GM23338 (cell line): ENCODE data around the gene RXFP4. TPM values are rescaled to one million over a fixed set of nuclear protein-coding genes. Genes with fewer than 3 reads are reported as not detected.

Experiments used
- ATAC-seq: fragments of 200-7000 bp; cut with Tn5 transposase; 3 replicates; pipeline ENCODE4 v1.9.1; 2020
- DNase-seq: peaks from one replicate; pipeline ENCODE4 v3.0.0-alpha.2; 2015; ENCODE audit warnings: low spot score
- H2AFZ ChIP-seq: fragments of 200-600 bp; sonication (generic); 2 replicates; pipeline ENCODE4 v1.8.0; 2016; ENCODE audit warnings: antibody characterized with exemption, mild to moderate bottlenecking, moderate library complexity
- H3F3A ChIP-seq: fragments of 200-600 bp; sonication (generic); replicated peaks from 2 replicates; pipeline ENCODE4 v1.8.0; 2017; ENCODE audit warnings: antibody characterized with exemption, mixed run types, low read depth
- H3K27ac ChIP-seq: fragments of 200-600 bp; sonication (generic); 2 replicates; pipeline ENCODE4 v1.6.1; 2016; ENCODE audit warnings: low read depth
- H3K27me3 ChIP-seq: fragments of 200-600 bp; sonication (generic); 2 replicates; pipeline ENCODE4 v1.8.0; 2016; ENCODE audit warnings: mild to moderate bottlenecking, mixed run types, moderate library complexity; ENCODE audit not compliant: insufficient read depth
- H3K36me3 ChIP-seq: fragments of 200-600 bp; sonication (generic); 2 replicates; pipeline ENCODE4 v1.8.0; 2016; ENCODE audit warnings: mild to moderate bottlenecking; ENCODE audit not compliant: insufficient read depth
- H3K4me1 ChIP-seq: fragments of 200-600 bp; sonication (generic); 2 replicates; pipeline ENCODE4 v1.8.0; 2016; ENCODE audit warnings: mild to moderate bottlenecking, moderate library complexity; ENCODE audit not compliant: insufficient read depth
- H3K4me2 ChIP-seq: fragments of 200-600 bp; sonication (generic); 2 replicates; pipeline ENCODE4 v1.7.1; 2017; ENCODE audit warnings: mixed run types
- H3K4me3 ChIP-seq: fragments of 200-600 bp; sonication (generic); 2 replicates; pipeline ENCODE4 v1.6.1; 2016; ENCODE audit warnings: mixed run types
- H3K79me2 ChIP-seq: fragments of 200-600 bp; sonication (generic); replicated peaks from 2 replicates; pipeline ENCODE4 v1.8.0; 2017; ENCODE audit warnings: mild to moderate bottlenecking; ENCODE audit not compliant: insufficient read depth
- H3K9me2 ChIP-seq: fragments of 200-600 bp; sonication (generic); 2 replicates; pipeline ENCODE4 v1.8.0; 2017; ENCODE audit not compliant: insufficient read depth
- H4K20me1 ChIP-seq: fragments of 200-600 bp; sonication (generic); replicated peaks from 2 replicates; pipeline ENCODE4 v1.8.0; 2017; ENCODE audit warnings: mild to moderate bottlenecking; ENCODE audit not compliant: insufficient read depth
- H3K27ac Mint-ChIP-seq: 2 replicates; pipeline ENCODE4 v1.8.0; 2020; ENCODE audit warnings: inconsistent platforms, mild to moderate bottlenecking, moderate library complexity, mixed read lengths
- H3K27me3 Mint-ChIP-seq: 3 replicates; pipeline ENCODE4 v1.8.0; 2022; ENCODE audit warnings: low read depth, mild to moderate bottlenecking, moderate library complexity, mixed read lengths, inconsistent platforms; ENCODE audit not compliant: insufficient read depth, poor library complexity
- H3K36me3 Mint-ChIP-seq: 3 replicates; pipeline ENCODE4 v1.8.0; 2021; ENCODE audit warnings: low read depth, mild to moderate bottlenecking, inconsistent platforms, moderate library complexity, mixed read lengths
- H3K4me1 Mint-ChIP-seq: 3 replicates; pipeline ENCODE4 v1.8.0; 2020; ENCODE audit warnings: mild to moderate bottlenecking, inconsistent platforms, mixed read lengths
- H3K4me3 Mint-ChIP-seq: 3 replicates; pipeline ENCODE4 v1.8.0; 2021; ENCODE audit warnings: moderate library complexity, mild to moderate bottlenecking, inconsistent platforms, mixed read lengths
- H3K9me3 Mint-ChIP-seq: 3 replicates; pipeline ENCODE4 v1.8.0; 2020; ENCODE audit warnings: moderate library complexity, mild to moderate bottlenecking, inconsistent platforms, mixed read lengths
- CTCF ChIP-seq, 2 experiments: fragments of 200-600 bp in 1 of 2; sonication (generic) in 1 of 2; conservative IDR thresholded peaks; 2 replicates each; pipeline versions ENCODE4 v1.5.1 to v1.6.1; 2016 to 2017; ENCODE audit warnings: antibody characterized with exemption in 2 of 2, low read depth in 2 of 2, mild to moderate bottlenecking in 2 of 2, moderate library complexity in 1 of 2
- ETS1 ChIP-seq: IDR thresholded peaks from 2 replicates; pipeline ENCODE4 v1.6.1; 2016; ENCODE audit warnings: antibody characterized with exemption
- EZH2 ChIP-seq: fragments of 200-600 bp; sonication (generic); IDR thresholded peaks from one replicate; pipeline ENCODE4 v1.8.0; 2017; ENCODE audit warnings: antibody characterized with exemption, mild to moderate bottlenecking, low read depth; ENCODE audit not compliant: unreplicated experiment
- EZH2phosphoT487 ChIP-seq: fragments of 200-600 bp; sonication (generic); IDR thresholded peaks from one replicate; pipeline ENCODE4 v1.8.1; 2018; ENCODE audit warnings: antibody characterized with exemption; ENCODE audit not compliant: unreplicated experiment
- JUNB ChIP-seq: IDR thresholded peaks from one replicate; pipeline ENCODE4 v1.6.1; 2016; ENCODE audit warnings: antibody characterized with exemption; ENCODE audit not compliant: unreplicated experiment
- NANOG ChIP-seq: IDR thresholded peaks from 2 replicates; pipeline ENCODE4 v1.6.1; 2016; ENCODE audit warnings: antibody characterized with exemption, borderline replicate concordance
- POLR2AphosphoS5 ChIP-seq: IDR thresholded peaks from 2 replicates; pipeline ENCODE4 v1.6.1; 2016; ENCODE audit warnings: antibody characterized with exemption, low read depth
- STAT1 ChIP-seq: IDR thresholded peaks from one replicate; pipeline ENCODE4 v1.6.1; 2016; ENCODE audit warnings: antibody characterized with exemption; ENCODE audit not compliant: unreplicated experiment
- ZNF462 ChIP-seq: fragments of 250-450 bp; sonication (Bioruptor Pico); IDR thresholded peaks from 2 replicates; pipeline ENCODE4 v1.5.0; 2020; ENCODE audit warnings: mild to moderate bottlenecking, moderate library complexity
- polyA plus RNA-seq: library from polyadenylated mRNA; unstranded; fragments of >200 nt; fragmentation: Nextera tagmentation; extraction: Ambion mirVana; gene quantifications from 2 replicates; pipeline ENCODE4 v1.2.1, GENCODE V29; 2016
- total RNA-seq: library from RNA; depleted of rRNA; stranded (reverse); fragments of >200 nt; shearing (Covaris generic); gene quantifications from 2 replicates; pipeline ENCODE4 v1.2.3, GENCODE V29; 2014
- TF ChIP-seq, protein P1 (sequence below): IDR thresholded peaks from one replicate; pipeline ENCODE4 v1.6.1; 2018; ENCODE audit warnings: antibody characterized with exemption; ENCODE audit not compliant: unreplicated experiment

The RXFP4 gene
- total and polyA plus RNA-seq, 2 experiments from 2014 or later = not detected

DNA sequence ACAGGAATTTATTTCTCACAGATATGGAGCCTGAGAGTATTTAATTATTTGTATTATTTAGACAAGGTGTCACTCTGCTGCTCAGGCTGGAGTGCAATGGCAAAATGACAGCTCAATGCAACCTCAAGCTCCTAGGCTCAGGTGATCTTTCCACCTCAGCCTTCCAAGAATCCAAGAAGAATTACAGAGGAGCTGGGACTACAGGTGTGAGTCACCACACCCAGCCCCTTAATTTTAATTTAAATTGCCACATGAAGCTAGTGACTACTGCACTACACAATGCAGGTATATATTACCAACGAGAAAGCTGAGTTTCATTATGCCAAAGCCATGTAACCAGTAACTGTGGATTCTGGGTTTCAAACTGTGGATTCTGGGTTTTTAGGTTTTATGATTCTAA lies 9.4 kb upstream of the RXFP4 start (continued):
- no peak for TF ChIP-seq JUNB

- Histone ChIP-seq H3K36me3 (peaks cover 55% of the 10 kb centered on the region), H3K4me2 (peak overlapping the region; percentile 94), H3K27ac (peak overlapping the region; percentile 61; the same call in 1 of the 2 replicates)
Measured at GRCh38 chr1:155932487-155932886, 9.0 kb upstream of the RXFP4 start.

More at GRCh38 chr1:155932487-155932886, 9.0 kb upstream of the RXFP4 start:
- Histone ChIP-seq H3K9me2 (no peaks in the 10 kb centered on the region), H2AFZ (no peak overlapping the region), H3K79me2 (peaks cover 59% of the 10 kb centered on the region), H3F3A (peaks cover 13% of the 10 kb centered on the region), H3K4me1 (peaks cover 16% of the 10 kb centered on the region), H3K4me3 (peak overlapping the region; percentile 81), H4K20me1 (peaks cover 46% of the 10 kb centered on the region), H3K27me3 (no peaks in the 10 kb centered on the region)
- peaks cover 22% of the 10 kb centered on the region for H3K36me3 Mint-ChIP-seq
- peak overlapping the region; percentile 51; the same call in 2 of the 3 replicates for H3K4me3 Mint-ChIP-seq
- H3K9me3 Mint-ChIP-seq = no peaks in the 10 kb centered on the region
- no peak overlapping the region for H3K27ac Mint-ChIP-seq
- ATAC-seq = no peak
- no peak for DNase-seq
- peaks cover 6% of the 10 kb centered on the region for H3K27me3 Mint-ChIP-seq
- peaks cover 7% of the 10 kb centered on the region; the same call in 2 of the 3 replicates for H3K4me1 Mint-ChIP-seq
- no peak for TF ChIP-seq STAT1
- TF ChIP-seq ZNF462 (CRISPR knock-in tag) = no peak
- TF ChIP-seq POLR2AphosphoS5 = no peak
- no peak for TF ChIP-seq CTCF (conservative IDR thresholded peaks at IDR 0.05; ENCODE audit: low read depth in 2 of 2)
- TF ChIP-seq JUNB = no peak
- TF ChIP-seq, protein P1, sequence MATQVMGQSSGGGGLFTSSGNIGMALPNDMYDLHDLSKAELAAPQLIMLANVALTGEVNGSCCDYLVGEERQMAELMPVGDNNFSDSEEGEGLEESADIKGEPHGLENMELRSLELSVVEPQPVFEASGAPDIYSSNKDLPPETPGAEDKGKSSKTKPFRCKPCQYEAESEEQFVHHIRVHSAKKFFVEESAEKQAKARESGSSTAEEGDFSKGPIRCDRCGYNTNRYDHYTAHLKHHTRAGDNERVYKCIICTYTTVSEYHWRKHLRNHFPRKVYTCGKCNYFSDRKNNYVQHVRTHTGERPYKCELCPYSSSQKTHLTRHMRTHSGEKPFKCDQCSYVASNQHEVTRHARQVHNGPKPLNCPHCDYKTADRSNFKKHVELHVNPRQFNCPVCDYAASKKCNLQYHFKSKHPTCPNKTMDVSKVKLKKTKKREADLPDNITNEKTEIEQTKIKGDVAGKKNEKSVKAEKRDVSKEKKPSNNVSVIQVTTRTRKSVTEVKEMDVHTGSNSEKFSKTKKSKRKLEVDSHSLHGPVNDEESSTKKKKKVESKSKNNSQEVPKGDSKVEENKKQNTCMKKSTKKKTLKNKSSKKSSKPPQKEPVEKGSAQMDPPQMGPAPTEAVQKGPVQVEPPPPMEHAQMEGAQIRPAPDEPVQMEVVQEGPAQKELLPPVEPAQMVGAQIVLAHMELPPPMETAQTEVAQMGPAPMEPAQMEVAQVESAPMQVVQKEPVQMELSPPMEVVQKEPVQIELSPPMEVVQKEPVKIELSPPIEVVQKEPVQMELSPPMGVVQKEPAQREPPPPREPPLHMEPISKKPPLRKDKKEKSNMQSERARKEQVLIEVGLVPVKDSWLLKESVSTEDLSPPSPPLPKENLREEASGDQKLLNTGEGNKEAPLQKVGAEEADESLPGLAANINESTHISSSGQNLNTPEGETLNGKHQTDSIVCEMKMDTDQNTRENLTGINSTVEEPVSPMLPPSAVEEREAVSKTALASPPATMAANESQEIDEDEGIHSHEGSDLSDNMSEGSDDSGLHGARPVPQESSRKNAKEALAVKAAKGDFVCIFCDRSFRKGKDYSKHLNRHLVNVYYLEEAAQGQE = no peak
- no peak for TF ChIP-seq EZH2phosphoT487
- TF ChIP-seq ETS1 = no peak
- TF ChIP-seq EZH2 = no peak
- TF ChIP-seq NANOG = no peak
